GM21528 (cell line): ENCODE measurements around the gene ARNT2.
"Not testable (repeated sequence)": the region's sequence is repeated elsewhere in the genome, so short reads cannot be mapped to it uniquely, and the experiment has no call there.

ENCODE experiments used
- ATAC-seq: cut with Tn5 transposase; IDR thresholded peaks from one replicate; pipeline ENCODE4 v1.9.1; 2021; ENCODE audit warnings: mild to moderate bottlenecking, moderate library complexity; ENCODE audit not compliant: unreplicated experiment, low FRiP score

ARNT2 gene

DNA sequence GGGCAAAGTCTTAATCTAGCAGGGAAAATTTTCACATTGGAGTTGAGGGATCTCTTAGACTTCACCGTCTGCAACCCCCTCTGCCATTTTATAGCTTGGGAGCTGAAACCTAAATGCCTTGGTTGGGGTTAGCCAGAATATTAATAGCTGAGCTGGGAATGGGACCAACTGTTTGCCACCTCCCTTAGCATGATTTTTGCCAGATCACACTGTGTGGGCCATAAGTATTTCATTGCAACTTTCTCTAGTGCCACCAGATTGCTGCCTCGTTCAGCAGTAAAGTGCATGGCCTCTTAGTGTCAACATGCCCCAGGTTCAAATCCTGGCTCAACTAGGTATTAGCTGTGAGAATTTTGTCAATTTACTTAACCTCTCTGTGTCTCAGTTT is 235.0 kb downstream of the ARNT2 start:
- ATAC-seq, result no peak

DNA sequence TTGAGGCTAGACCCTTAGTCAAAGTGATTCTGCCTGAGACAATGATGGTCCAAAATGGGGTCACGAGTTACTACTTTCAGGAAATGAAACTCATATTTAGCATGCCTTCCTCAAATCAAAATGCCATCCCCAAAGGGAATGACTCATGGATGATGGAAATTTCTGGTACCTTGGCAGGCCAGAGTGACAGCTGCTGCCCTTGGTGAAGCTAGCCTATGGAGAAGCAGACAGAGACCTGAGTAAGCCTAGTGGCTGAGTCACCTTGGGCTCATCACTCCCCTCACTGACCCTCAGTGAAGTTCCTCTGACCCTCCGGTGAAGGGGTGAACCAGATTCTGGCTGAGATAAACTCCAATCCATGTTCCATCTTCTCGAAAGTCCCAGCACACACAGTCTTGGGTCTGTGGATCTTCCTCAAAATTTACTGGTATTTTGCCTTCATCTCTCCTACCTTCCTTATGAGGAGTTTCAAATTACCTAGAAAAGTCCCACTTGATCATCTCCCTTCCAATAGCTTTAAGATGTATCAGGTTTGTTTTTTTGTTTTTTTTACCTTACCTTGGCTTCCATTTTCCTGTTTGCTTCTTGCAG is 236.4 kb downstream of the ARNT2 start:
- no peak for ATAC-seq

DNA sequence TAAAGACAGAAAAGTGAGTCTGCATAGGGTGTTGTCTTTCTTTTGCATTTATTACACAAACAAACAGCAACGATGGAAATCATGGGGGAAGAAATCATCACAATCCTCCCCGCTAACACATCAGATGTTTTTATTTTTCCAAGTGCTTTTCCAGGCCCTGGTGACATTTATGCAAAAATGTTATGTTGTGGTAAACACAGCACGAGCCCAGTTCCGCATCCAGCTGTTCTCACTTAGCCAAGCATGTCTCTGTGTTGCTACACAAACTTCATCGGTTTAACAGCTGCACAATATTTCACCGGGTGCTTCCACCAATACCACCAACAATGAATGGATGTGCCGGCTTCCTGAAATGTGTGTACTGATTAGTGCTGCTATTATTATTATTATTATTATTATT is 237.2 kb downstream of the ARNT2 start:
- no peak for ATAC-seq

DNA sequence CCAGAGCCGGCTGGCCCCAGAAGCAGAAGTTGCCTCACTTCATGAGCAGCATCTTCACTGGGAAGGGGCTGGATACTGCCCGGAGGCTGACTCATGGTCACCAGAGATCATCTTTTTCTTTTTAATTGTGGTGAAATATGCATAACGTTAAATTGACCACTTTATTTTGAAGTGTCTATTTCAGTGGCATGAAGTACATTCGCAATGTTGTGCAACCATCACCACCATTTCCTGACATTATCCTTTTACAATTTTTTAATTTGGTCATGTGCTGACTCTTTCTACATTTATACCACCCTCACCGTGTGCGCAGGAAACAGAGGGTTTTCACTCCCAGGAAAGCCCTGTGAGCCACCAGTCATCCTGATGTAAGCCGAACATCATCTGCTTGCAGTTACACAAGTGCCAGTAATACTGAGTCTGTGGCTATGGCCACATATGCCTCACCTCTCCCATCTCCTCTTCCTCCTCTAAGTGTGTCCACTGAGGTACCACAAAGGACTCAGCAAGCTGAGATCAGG is 239.3 kb downstream of the ARNT2 start:
- no peak for ATAC-seq

DNA sequence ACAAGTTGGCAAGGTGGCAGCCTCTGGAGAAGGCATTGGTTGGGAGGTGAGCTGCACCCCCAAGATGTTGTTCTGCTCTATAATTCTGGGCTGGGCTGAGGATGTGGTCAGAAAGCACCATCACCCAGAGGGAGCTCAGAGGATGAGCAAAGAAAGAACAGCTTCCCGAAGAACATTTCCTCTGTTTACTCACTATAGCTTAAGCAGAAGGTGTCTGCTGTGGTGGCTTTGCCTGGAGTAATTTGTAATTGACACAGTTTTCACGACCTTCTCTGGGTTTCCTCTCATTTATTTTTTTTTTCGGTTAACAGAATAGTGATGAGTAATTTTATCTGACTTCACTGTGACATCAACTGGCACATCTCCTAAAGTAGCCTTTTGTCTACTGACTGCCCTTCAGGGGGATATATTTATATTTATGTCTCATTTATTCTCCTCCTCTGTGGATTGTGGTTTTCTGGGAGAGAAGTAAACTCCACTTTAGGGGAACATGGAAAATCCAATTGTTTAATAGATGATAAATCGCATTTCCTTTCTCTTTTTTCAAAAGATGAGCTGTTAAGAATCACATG is 241.4 kb downstream of the ARNT2 start:
- ATAC-seq, result no peak

DNA sequence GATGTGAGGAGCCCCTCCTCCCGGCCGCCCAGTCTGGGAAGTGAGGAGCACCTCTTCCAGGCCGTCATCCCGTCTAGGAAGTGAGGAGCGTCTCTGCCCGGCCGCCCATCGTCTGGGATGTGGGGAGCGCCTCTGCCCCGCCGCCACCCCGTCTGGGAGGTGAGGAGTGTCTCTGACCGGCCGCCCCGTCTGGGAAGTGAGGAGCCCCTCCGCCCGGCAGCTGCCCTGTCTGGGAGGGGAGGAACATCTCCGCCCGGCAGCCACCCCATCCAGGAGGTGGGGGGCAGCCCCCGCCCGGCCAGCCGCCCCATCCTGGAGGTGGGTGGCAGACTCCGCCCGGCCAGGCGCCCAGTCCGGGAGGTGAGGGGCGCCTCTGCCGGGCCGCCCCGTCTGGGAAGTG is 243.2 kb downstream of the ARNT2 start:
- not testable (repeated sequence) for ATAC-seq
